Measurements from ENCODE around the gene C10orf62. TPM values are rescaled to one million over a fixed set of nuclear protein-coding genes. Genes with fewer than 3 reads are reported as not detected.

C10orf62 gene
- polyA plus RNA-seq, 3 donors: not detected

DNA sequence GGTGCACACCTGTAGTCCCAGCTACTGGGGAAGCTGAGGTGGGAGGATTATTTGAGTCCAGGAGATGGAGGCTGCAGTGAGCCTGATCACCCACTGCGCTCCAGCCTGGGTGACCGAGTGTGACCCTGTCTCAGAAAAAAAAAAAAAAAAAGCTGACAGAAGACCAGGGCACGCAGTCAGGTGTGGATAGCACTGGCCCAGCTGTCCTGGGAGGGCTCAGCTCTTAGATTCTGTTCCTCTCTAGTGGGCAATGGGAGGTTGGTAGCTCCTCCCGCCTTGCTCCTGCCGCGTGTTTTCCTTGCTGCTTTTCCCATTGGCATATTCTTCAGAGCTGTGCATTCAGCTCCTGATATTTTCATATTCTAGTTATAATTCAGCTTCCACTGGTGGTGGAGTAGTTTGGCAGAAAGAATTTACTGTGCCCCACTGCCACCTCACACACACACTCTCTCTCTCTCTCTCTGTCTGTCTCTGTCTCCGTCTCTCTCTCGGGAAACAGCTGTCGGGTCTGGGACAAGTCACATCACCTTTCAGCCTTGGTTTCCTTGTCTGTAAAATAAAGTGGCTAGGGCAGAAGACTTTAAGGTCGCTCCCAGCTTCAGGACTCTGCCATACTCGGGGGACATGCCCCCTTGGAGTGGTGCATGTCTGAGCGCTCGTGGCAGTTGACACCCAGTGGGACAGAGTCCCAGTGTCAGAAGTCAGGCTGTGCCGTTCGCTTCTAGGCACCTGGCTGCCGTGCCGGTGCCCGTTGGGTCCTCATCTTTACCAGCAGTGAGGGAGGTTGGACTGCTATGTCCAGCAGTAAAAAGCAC is 42.9 kb upstream of the C10orf62 start:
- no peaks in the 10 kb centered on the region for H3K27me3 ChIP-seq (ENCODE audit: control insufficient read depth in 2 of 2, insufficient read depth in 2 of 2, low read length in 2 of 2)

DNA sequence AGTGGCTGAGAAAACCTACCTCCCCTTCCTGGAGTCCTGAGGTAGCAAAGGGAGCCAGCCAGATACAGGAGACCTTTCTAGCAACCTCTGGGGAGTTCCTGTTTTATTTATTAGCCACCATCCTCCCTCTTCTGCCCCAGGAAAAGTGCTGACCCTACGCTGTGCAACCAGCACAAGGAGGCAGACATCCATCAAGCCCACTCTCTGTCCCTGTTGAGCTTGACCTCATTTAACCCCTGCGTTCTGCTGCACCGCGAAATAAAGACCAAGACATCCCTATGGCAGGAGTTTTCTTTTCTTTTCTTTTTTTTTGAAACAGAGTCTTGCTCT is 42.3 kb upstream of the C10orf62 start:
- Mint-ChIP-seq H3K4me3 (no peak overlapping the region), H3K9me3 (no peaks in the 10 kb centered on the region), H3K27me3 (ENCODE audit: low read depth in 3 of 3) (peaks cover 0 to 1% (median 0%) of the 10 kb centered on the region in 3 donors), H3K27ac (no peak overlapping the region), H3K4me1 (peaks cover 21% of the 10 kb centered on the region), H3K36me3 (peaks cover 4 to 7% of the 10 kb centered on the region in 2 donors)
- intact Hi-C loops (cut with micrococcal nuclease): no loop called here
- H3K9ac ChIP-seq (ENCODE audit: insufficient read depth, low read length, poor library complexity, severe bottlenecking): no peak overlapping the region
- no peak overlapping the region for H2AFZ ChIP-seq (ENCODE audit: insufficient read depth, low read depth, low read length, poor library complexity, severe bottlenecking)
- H4K20me1 ChIP-seq (ENCODE audit: insufficient read depth, low read length): peaks cover 10% of the 10 kb centered on the region
- DNase-seq: no peak
- TF ChIP-seq, protein P1, sequence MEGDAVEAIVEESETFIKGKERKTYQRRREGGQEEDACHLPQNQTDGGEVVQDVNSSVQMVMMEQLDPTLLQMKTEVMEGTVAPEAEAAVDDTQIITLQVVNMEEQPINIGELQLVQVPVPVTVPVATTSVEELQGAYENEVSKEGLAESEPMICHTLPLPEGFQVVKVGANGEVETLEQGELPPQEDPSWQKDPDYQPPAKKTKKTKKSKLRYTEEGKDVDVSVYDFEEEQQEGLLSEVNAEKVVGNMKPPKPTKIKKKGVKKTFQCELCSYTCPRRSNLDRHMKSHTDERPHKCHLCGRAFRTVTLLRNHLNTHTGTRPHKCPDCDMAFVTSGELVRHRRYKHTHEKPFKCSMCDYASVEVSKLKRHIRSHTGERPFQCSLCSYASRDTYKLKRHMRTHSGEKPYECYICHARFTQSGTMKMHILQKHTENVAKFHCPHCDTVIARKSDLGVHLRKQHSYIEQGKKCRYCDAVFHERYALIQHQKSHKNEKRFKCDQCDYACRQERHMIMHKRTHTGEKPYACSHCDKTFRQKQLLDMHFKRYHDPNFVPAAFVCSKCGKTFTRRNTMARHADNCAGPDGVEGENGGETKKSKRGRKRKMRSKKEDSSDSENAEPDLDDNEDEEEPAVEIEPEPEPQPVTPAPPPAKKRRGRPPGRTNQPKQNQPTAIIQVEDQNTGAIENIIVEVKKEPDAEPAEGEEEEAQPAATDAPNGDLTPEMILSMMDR (IDR thresholded peaks at IDR 0.05): no peak
- H3K27me3 ChIP-seq (ENCODE audit: control insufficient read depth in 2 of 2, insufficient read depth in 2 of 2, low read length in 2 of 2): no peaks in the 10 kb centered on the region
- H3K36me3 ChIP-seq (replicated peaks in 1 of 2; ENCODE audit: control insufficient read depth in 1 of 2, insufficient read depth in 2 of 2, low read length in 2 of 2): peaks cover 0 to 12% of the 10 kb centered on the region in 2 donors
- no peak overlapping the region for H3K27ac ChIP-seq (ENCODE audit: low read depth in 1 of 2, low read length in 2 of 2)
- H3K4me2 ChIP-seq (replicated peaks; ENCODE audit: extremely low read depth, low read length, poor library complexity, severe bottlenecking): no peak overlapping the region
- 100% methylated on average over 1 of the region's 4 CpGs for WGBS (ENCODE audit: insufficient coverage)
- H3K4me1 ChIP-seq (ENCODE audit: control insufficient read depth in 1 of 2, insufficient read depth in 2 of 2, low read length in 2 of 2): peaks cover 19 to 35% of the 10 kb centered on the region in 2 donors
- H3K4me3 ChIP-seq (replicated peaks in 1 of 3; ENCODE audit: low read depth in 2 of 3, low read length in 3 of 3): no peak overlapping the region
- H3K9me3 ChIP-seq (replicated peaks in 1 of 2; ENCODE audit: control insufficient read depth in 1 of 2, insufficient read depth in 1 of 2, low read length in 2 of 2): no peaks in the 10 kb centered on the region
- peaks cover 7% of the 10 kb centered on the region for H3K79me2 ChIP-seq (ENCODE audit: insufficient read depth, low read length)

More for the DNA sequence above, 42.9 kb upstream of the C10orf62 start:
- H3K9ac ChIP-seq (ENCODE audit: insufficient read depth, low read length, poor library complexity, severe bottlenecking): no peak overlapping the region
- H3K4me3 ChIP-seq (replicated peaks in 1 of 3; ENCODE audit: low read depth in 2 of 3, low read length in 3 of 3): no peak overlapping the region
- no peak overlapping the region for H2AFZ ChIP-seq (ENCODE audit: insufficient read depth, low read depth, low read length, poor library complexity, severe bottlenecking)
- H4K20me1 ChIP-seq (ENCODE audit: insufficient read depth, low read length): peaks cover 10% of the 10 kb centered on the region
- TF ChIP-seq, protein P1 (IDR thresholded peaks at IDR 0.05): no peak
- Mint-ChIP-seq H3K36me3 (peaks cover 4 to 7% of the 10 kb centered on the region in 2 donors), H3K27me3 (ENCODE audit: low read depth in 3 of 3) (peaks cover 0 to 1% (median 0%) of the 10 kb centered on the region in 3 donors), H3K9me3 (no peaks in the 10 kb centered on the region), H3K4me3 (no peak overlapping the region), H3K27ac (peak overlapping the region in 1 of 7 donors; percentile 82), H3K4me1 (peaks cover 27% of the 10 kb centered on the region)
- H3K27ac ChIP-seq (ENCODE audit: low read depth in 1 of 2, low read length in 2 of 2): no peak overlapping the region
- no peak overlapping the region for H3K4me2 ChIP-seq (replicated peaks; ENCODE audit: extremely low read depth, low read length, poor library complexity, severe bottlenecking)
- no peak for DNase-seq
- 98% methylated on average over 9 of the region's 18 CpGs for WGBS (ENCODE audit: insufficient coverage)
- H3K4me1 ChIP-seq (ENCODE audit: control insufficient read depth in 1 of 2, insufficient read depth in 2 of 2, low read length in 2 of 2): peaks cover 25 to 41% of the 10 kb centered on the region in 2 donors
- no peaks in the 10 kb centered on the region for H3K9me3 ChIP-seq (replicated peaks in 1 of 2; ENCODE audit: control insufficient read depth in 1 of 2, insufficient read depth in 1 of 2, low read length in 2 of 2)
- H3K36me3 ChIP-seq (replicated peaks in 1 of 2; ENCODE audit: control insufficient read depth in 1 of 2, insufficient read depth in 2 of 2, low read length in 2 of 2): peaks cover 0 to 12% of the 10 kb centered on the region in 2 donors
- H3K79me2 ChIP-seq (ENCODE audit: insufficient read depth, low read length): peaks cover 8% of the 10 kb centered on the region
- intact Hi-C loops (cut with micrococcal nuclease): no loop called here
